ENCODE data around the gene EFNA5.

- no peak for TF ChIP-seq CTCF (IDR thresholded peaks at IDR 0.05)
- no peak for TF ChIP-seq POLR2A (IDR thresholded peaks at IDR 0.05)
- TF ChIP-seq POLR2AphosphoS5 (IDR thresholded peaks at IDR 0.05) = no peak
Measured at GRCh38 chr5:107428303-107428813, 242.4 kb downstream of the EFNA5 start.

All from suprapubic skin (tissue), 4 donors.